Globus pallidus (tissue), 1 donor: Measurements from ENCODE around the gene RNF112.

ENCODE experiments used
- DNase-seq: peaks from one replicate; pipeline ENCODE4 v3.0.0-alpha.2; 2015; ENCODE audit warnings: low spot score

The RNF112 gene

GRCh38 chr17:19387921-19388521 lies 23.0 kb upstream of the RNF112 start:
- DNase-seq = no peak

GRCh38 chr17:19388791-19389785 lies 21.9 kb upstream of the RNF112 start:
- no peak for DNase-seq

GRCh38 chr17:19390951-19391350 lies 20.1 kb upstream of the RNF112 start:
- DNase-seq = no peak

GRCh38 chr17:19391432-19391831 lies 19.6 kb upstream of the RNF112 start:
- DNase-seq = no peak

GRCh38 chr17:19392303-19392702 lies 18.7 kb upstream of the RNF112 start:
- no peak for DNase-seq

DNA sequence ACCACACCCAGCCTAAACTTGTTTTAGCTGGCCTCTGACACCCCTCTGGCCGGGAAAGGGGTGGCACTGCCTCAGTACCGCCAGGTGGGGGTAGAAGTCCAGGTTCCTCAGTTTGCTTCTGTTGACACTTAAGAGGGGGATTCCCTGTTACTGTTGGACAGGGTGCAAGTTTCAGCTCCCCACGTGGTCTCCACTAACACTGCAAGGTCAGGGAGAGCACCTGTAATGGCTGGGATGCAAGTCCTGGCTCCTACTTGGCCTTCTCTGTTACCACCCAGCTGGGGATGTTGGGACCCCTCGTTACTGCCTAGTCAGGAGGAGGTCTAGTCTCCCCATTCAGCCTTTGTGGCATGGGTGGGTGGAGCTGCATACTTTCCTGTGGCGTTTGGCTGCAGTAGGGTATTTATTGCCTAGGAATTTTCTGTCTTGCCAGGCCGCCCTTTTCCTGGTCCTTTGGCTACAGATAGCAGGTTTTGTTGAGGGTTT lies 13.4 kb upstream of the RNF112 start:
- no peak for DNase-seq

GRCh38 chr17:19398301-19399181 lies 12.5 kb upstream of the RNF112 start:
- no peak for DNase-seq

DNA sequence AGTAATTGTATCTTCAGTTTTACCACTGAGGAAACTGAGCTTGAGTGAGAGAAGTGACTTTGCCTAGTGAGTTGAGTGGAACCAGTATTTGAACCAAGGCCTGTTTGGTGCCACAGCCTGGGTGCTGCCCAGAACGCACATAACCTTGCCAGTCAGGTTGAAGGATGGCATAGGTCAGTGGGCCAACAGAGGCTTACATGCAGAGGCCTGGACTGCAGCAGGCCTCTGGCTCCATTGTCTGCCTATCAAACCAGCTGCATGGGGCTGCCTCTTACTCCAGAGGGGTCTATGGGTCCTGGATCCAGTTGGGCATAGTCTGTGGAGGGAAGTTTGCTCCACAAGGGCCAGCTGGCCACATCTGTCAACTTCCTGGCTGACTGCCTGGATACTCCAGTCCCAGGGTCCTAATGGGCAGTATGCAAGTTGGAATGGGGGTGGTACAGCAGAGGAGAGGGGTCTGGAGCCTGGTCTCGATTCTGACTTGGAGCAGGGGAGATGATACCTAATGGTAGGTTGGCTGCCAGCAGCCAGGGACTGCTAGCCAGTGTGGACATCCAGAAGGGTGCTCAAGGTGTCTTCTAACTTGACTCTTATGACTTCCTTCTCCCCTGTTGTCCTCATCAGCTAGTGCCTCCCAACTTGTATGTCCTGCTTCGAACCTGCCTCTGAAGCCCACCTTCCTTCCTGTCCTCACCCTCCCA lies 11.1 kb upstream of the RNF112 start:
- no peak for DNase-seq

GRCh38 chr17:19401321-19402010 lies 9.6 kb upstream of the RNF112 start:
- no peak for DNase-seq

- no peak for DNase-seq
These were observed 8.9 kb upstream of the RNF112 start for GRCh38 chr17:19402171-19402570.

- DNase-seq = no peak
These were observed 8.0 kb upstream of the RNF112 start for GRCh38 chr17:19403021-19403420.

DNA sequence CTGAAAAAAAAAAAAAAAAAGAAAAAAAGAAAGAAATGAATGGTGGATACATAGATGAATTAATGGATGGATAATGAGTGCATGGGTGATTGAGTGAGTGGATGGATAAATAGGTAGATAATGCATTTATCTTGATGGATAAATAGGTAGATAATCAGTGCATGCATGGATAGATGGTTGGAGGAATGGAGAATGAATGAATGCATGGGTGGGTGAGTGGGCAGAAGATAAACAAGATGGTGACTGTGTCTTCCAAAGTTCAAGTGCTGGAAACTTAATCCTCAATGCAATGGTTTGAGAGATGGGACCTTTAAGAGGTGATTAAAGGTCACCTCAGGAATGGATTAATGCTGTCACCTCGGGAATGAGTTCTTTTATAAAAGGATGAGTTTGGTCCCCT lies 6.8 kb upstream of the RNF112 start:
- no peak for DNase-seq

GRCh38 chr17:19405114-19405513 lies 5.9 kb upstream of the RNF112 start:
- no peak for DNase-seq

- no peak for DNase-seq
These were observed 3.3 kb upstream of the RNF112 start for GRCh38 chr17:19407601-19408345.

GRCh38 chr17:19408346-19408710 lies 2.7 kb upstream of the RNF112 start:
- no peak for DNase-seq

DNA sequence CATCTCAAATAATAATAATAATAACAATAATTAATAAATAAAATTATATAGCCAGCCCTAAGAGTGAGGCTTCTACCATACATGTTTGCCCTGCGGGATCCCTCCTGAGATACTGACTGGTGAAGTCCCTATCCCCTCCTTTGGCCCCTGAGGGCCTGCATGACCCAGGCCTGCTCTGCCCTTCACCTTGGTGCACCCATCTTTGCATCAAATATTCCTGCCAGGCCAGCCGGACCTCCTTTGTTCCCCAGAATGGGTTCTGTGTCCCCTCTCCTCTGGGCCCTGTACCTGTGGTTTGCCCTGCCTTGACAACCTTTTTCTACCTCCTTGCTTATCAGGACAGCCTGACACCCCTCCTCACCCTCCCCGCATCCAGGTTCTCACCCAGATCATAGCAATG lies 2.0 kb upstream of the RNF112 start:
- DNase-seq = no peak

- no peak for DNase-seq
These were observed 1.5 kb upstream of the RNF112 start for GRCh38 chr17:19409509-19409908.

DNA sequence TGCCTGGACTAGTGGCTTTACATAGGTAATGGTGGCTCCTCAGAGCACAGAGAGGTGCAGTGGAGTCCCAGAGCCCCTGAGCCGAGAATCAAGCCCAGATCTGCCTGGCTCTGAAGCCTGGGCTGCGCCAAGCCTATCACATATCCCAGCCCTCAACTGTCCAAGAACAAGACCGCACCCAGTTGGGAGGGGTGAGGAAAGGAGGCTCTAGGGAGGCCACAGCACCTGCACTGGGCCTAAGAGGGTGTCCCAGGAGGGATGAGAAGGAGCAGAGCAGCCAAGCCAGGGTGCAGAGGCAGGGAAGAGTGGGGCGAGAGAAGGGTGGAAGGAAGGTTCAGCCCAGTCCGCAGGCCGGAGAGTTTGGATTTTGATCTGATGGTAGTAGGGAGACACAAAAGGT lies 941 bp upstream of the RNF112 start:
- DNase-seq = no peak

DNA sequence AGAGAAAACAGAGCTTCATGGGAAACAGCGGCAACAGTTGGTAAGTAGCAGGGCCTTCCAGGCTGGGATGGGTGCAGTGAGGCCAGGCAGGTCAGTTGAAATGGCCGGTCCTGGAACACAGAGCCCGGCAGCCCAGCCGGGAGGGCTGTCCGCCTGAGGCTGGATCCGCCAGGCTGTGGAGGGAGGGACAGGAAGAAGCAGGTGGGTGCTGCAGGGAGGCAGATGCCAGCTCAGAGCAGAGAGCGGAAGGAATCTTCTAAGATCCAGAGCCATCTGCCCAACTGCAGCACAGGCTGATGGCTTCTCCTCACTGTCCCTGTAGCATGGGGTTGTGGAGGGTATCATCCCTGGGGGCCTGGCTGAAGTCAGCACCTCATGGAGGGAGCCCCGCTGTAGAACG lies 599 bp downstream of the RNF112 start:
- DNase-seq = no peak

DNA sequence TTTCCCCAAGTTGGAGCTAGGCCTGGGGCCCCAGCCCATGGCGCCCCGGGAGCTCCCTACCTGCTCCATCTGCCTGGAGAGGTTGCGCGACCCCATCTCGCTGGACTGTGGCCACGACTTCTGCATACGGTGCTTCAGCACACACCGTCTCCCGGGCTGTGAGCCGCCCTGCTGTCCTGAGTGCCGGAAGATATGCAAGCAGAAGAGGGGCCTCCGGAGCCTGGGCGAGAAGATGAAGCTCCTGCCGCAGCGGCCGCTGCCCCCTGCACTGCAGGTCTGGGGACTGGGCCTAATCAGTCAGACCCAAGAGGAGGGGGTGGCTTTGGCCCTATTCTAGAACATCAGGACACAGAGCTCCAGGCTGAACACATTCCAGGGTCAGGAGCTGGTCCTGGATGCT lies 1.5 kb downstream of the RNF112 start:
- no peak for DNase-seq
